Measurements from ENCODE around the gene BMPR1A. TPM values are rescaled to one million over a fixed set of nuclear protein-coding genes. Genes with fewer than 3 reads are reported as not detected.

Gene BMPR1A
- total RNA-seq, 2 donors from 2014 or later, result 37.4 to 50.9 TPM

GRCh38 chr10:86968994-86969355, 212.6 kb downstream of the BMPR1A start:
- intact Hi-C loops (cut with DNase I), result no loop called here

GRCh38 chr10:86969421-86970041, 213.1 kb downstream of the BMPR1A start:
- intact Hi-C loops (cut with DNase I), result loop anchor here (10.0 kb wide), 1 partner anchor 125 kb away; the partner anchor contains the start of genes GLUD1 and SHLD2
- H3K9ac ChIP-seq (ENCODE audit: low read depth in 2 of 2, low read length in 2 of 2), result peak overlapping the region; percentile 77 to 81
- no peaks in the 10 kb centered on the region for H3K9me3 ChIP-seq
- H3K27me3 ChIP-seq, result no peaks in the 10 kb centered on the region
- peaks cover 9% of the 10 kb centered on the region for H3K4me1 ChIP-seq
- no peak for TF ChIP-seq CTCF (IDR thresholded peaks at IDR 0.05)
- peak overlapping the region; percentile 69 for H3K27ac ChIP-seq
- no peak for DNase-seq
- H3K36me3 ChIP-seq, result no peaks in the 10 kb centered on the region
- peak overlapping the region; percentile 39 for H3K4me3 ChIP-seq

More at GRCh38 chr10:86968994-86969355, 212.6 kb downstream of the BMPR1A start:
- Histone ChIP-seq H3K4me3 (peak overlapping the region; percentile 39), H3K4me1 (peaks cover 9% of the 10 kb centered on the region), H3K27me3 (no peaks in the 10 kb centered on the region), H3K9me3 (no peaks in the 10 kb centered on the region), H3K36me3 (no peaks in the 10 kb centered on the region), H3K27ac (peak overlapping the region; percentile 69), H3K9ac (ENCODE audit: low read depth in 2 of 2, low read length in 2 of 2) (peak overlapping the region; percentile 81 to 83)
- no peak for TF ChIP-seq CTCF (IDR thresholded peaks at IDR 0.05)
- no peak for DNase-seq

GRCh38 chr10:86970162-86970981, 214.0 kb downstream of the BMPR1A start:
- Histone ChIP-seq H3K9ac (ENCODE audit: low read depth in 2 of 2, low read length in 2 of 2) (peak overlapping the region; percentile 77 to 81), H3K36me3 (no peaks in the 10 kb centered on the region), H3K4me3 (peak overlapping the region; percentile 39), H3K4me1 (peaks cover 9% of the 10 kb centered on the region), H3K9me3 (no peaks in the 10 kb centered on the region), H3K27ac (peak overlapping the region; percentile 69), H3K27me3 (no peaks in the 10 kb centered on the region)
- intact Hi-C loops (cut with DNase I), result loop anchor here (10.0 kb wide), 1 partner anchor 124 kb away; the partner anchor contains the start of genes GLUD1 and SHLD2
- TF ChIP-seq CTCF (IDR thresholded peaks at IDR 0.05), result no peak
- DNase-seq, result peak; percentile 66

GRCh38 chr10:86970982-86971231, 214.5 kb downstream of the BMPR1A start:
- H3K9ac ChIP-seq (ENCODE audit: low read depth in 2 of 2, low read length in 2 of 2), result peak overlapping the region; percentile 77 to 81
- H3K27ac ChIP-seq, result peak overlapping the region; percentile 69
- H3K4me1 ChIP-seq, result peaks cover 9% of the 10 kb centered on the region
- H3K9me3 ChIP-seq, result no peaks in the 10 kb centered on the region
- H3K36me3 ChIP-seq, result no peaks in the 10 kb centered on the region
- no peak for DNase-seq
- intact Hi-C loops (cut with DNase I), result loop anchor here (10.0 kb wide), 1 partner anchor 124 kb away; the partner anchor contains the start of genes GLUD1 and SHLD2
- H3K27me3 ChIP-seq, result no peaks in the 10 kb centered on the region
- no peak for TF ChIP-seq CTCF (IDR thresholded peaks at IDR 0.05)
- peak overlapping the region; percentile 39 for H3K4me3 ChIP-seq

GRCh38 chr10:86971232-86971991, 215.0 kb downstream of the BMPR1A start:
- H3K4me3 ChIP-seq, result peak overlapping the region; percentile 39

More at GRCh38 chr10:86971232-86971991, 215.0 kb downstream of the BMPR1A start:
- H3K9me3 ChIP-seq, result no peaks in the 10 kb centered on the region
- H3K27ac ChIP-seq, result peak overlapping the region; percentile 69
- DNase-seq, result peak; percentile 92
- no peaks in the 10 kb centered on the region for H3K27me3 ChIP-seq
- peak overlapping the region; percentile 77 to 81 for H3K9ac ChIP-seq (ENCODE audit: low read depth in 2 of 2, low read length in 2 of 2)
- H3K36me3 ChIP-seq, result no peaks in the 10 kb centered on the region
- intact Hi-C loops (cut with DNase I), result loop anchor here (10.0 kb wide), 1 partner anchor 123 kb away; the partner anchor contains the start of genes GLUD1 and SHLD2
- H3K4me1 ChIP-seq, result peaks cover 9% of the 10 kb centered on the region
- TF ChIP-seq CTCF (IDR thresholded peaks at IDR 0.05), result no peak
